ENCODE results near the gene GALNT9.

DNA sequence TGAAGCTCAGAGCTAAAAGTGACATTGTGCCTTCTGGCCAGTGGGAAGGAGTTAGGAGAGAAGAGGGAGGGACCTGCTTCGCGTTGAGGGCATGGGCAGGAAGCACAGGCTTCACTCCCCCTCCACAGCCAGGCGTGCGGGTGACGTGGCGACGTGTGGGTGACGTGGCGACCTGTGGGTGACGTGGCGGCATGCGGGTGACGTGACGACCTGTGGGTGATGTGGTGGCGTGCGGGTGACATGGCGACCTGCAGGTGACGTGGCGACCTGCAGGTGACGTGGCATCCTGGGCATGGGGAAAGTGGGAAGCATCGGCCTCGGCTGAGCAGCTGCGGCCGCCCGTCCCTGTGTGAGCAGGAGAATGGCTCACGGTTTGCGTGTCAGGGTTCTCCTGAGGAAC lies 8.2 kb upstream of the GALNT9 start:
- TF ChIP-seq, protein P1, sequence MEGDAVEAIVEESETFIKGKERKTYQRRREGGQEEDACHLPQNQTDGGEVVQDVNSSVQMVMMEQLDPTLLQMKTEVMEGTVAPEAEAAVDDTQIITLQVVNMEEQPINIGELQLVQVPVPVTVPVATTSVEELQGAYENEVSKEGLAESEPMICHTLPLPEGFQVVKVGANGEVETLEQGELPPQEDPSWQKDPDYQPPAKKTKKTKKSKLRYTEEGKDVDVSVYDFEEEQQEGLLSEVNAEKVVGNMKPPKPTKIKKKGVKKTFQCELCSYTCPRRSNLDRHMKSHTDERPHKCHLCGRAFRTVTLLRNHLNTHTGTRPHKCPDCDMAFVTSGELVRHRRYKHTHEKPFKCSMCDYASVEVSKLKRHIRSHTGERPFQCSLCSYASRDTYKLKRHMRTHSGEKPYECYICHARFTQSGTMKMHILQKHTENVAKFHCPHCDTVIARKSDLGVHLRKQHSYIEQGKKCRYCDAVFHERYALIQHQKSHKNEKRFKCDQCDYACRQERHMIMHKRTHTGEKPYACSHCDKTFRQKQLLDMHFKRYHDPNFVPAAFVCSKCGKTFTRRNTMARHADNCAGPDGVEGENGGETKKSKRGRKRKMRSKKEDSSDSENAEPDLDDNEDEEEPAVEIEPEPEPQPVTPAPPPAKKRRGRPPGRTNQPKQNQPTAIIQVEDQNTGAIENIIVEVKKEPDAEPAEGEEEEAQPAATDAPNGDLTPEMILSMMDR (IDR thresholded peaks at IDR 0.05; ENCODE audit: borderline replicate concordance, extremely low read depth, low read length, poor library complexity, severe bottlenecking) = no peak
- TF ChIP-seq EZH2 (IDR thresholded peaks at IDR 0.05; ENCODE audit: borderline replicate concordance, low read depth, low read length, severe bottlenecking) = no peak

Data from DND-41 (cell line).